HG03159 (cell line): Measurements from ENCODE around the gene CNTLN.
"Not testable (repeated sequence)": the region's sequence is repeated elsewhere in the genome, so short reads cannot be mapped to it uniquely, and the experiment has no call there.

Experiments used
- ATAC-seq: cut with Tn5 transposase; IDR thresholded peaks from one replicate; pipeline ENCODE4 v1.9.1; 2021; ENCODE audit warnings: mild to moderate bottlenecking, moderate library complexity; ENCODE audit not compliant: unreplicated experiment

The CNTLN gene

GRCh38 chr9:17488662-17489061, 353.8 kb downstream of the CNTLN start:
- ATAC-seq, result no peak

- no peak for ATAC-seq
These were observed 355.3 kb downstream of the CNTLN start for GRCh38 chr9:17490110-17490509.

- ATAC-seq, result no peak
These were observed 356.9 kb downstream of the CNTLN start for GRCh38 chr9:17491780-17492179.

- no peak for ATAC-seq
These were observed 368.4 kb downstream of the CNTLN start for GRCh38 chr9:17503196-17503595.

- no peak for ATAC-seq
These were observed 374.3 kb downstream of the CNTLN start for GRCh38 chr9:17509151-17509550.

GRCh38 chr9:17509701-17510100, 374.9 kb downstream of the CNTLN start:
- no peak for ATAC-seq

- no peak for ATAC-seq
These were observed 384.9 kb downstream of the CNTLN start for GRCh38 chr9:17519761-17520160.

GRCh38 chr9:17520268-17521064, 385.6 kb downstream of the CNTLN start:
- no peak for ATAC-seq

- ATAC-seq, result no peak
These were observed 386.4 kb downstream of the CNTLN start for GRCh38 chr9:17521100-17521855.

- ATAC-seq, result not testable (repeated sequence)
These were observed 391.9 kb downstream of the CNTLN start for GRCh38 chr9:17526726-17527125.

GRCh38 chr9:17528859-17529258, 394.0 kb downstream of the CNTLN start:
- no peak for ATAC-seq

GRCh38 chr9:17531642-17532254, 396.9 kb downstream of the CNTLN start:
- peak; percentile 93 for ATAC-seq

- ATAC-seq, result no peak
These were observed 397.6 kb downstream of the CNTLN start for GRCh38 chr9:17532461-17532860.

GRCh38 chr9:17535176-17535575, 400.3 kb downstream of the CNTLN start:
- no peak for ATAC-seq

- no peak for ATAC-seq
These were observed 401.2 kb downstream of the CNTLN start for GRCh38 chr9:17536027-17536426.

GRCh38 chr9:17551023-17551422, 416.2 kb downstream of the CNTLN start:
- ATAC-seq, result no peak
